Neuronal stem cell (in vitro differentiated cells): Measurements from ENCODE around the gene A2M.

Experiments
- DNase-seq: peaks from one replicate; pipeline ENCODE4 v3.0.0-alpha.2; 2013; ENCODE audit warnings: low spot score
- H2AFZ ChIP-seq: one replicate; pipeline ENCODE4 v1.6.1; 2013; ENCODE audit warnings: mild to moderate bottlenecking, low read length, inconsistent platforms
- H2AK5ac ChIP-seq: 2 replicates; pipeline ENCODE4 v1.6.1; 2013; ENCODE audit warnings: low read depth, mild to moderate bottlenecking, inconsistent platforms, low read length, moderate library complexity, mixed read lengths
- H2BK120ac ChIP-seq: 2 replicates; pipeline ENCODE4 v1.6.1; 2013; ENCODE audit warnings: low read depth, mild to moderate bottlenecking, inconsistent platforms, low read length, moderate library complexity, mixed read lengths
- H2BK12ac ChIP-seq: one replicate; pipeline ENCODE4 v1.6.1; 2013; ENCODE audit warnings: low read length, inconsistent platforms
- H2BK15ac ChIP-seq: 2 replicates; pipeline ENCODE4 v1.6.1; 2013; ENCODE audit warnings: mild to moderate bottlenecking, low read length, inconsistent platforms, mixed read lengths
- H2BK5ac ChIP-seq: one replicate; pipeline ENCODE4 v1.6.1; 2013; ENCODE audit warnings: inconsistent platforms, mild to moderate bottlenecking, low read length, moderate library complexity
- H3K14ac ChIP-seq: one replicate; pipeline ENCODE4 v1.6.1; 2013; ENCODE audit warnings: low read length, inconsistent platforms
- H3K18ac ChIP-seq: 2 replicates; pipeline ENCODE4 v1.6.1; 2013; ENCODE audit warnings: low read length, inconsistent platforms
- H3K23ac ChIP-seq: 2 replicates; pipeline ENCODE4 v1.6.1; 2013; ENCODE audit warnings: low read depth, mild to moderate bottlenecking, mixed read lengths, low read length, inconsistent platforms; ENCODE audit not compliant: poor library complexity
- H3K27ac ChIP-seq: replicated peaks from 3 replicates; pipeline ENCODE4 v1.5.1; 2013; ENCODE audit warnings: low read length, inconsistent platforms
- H3K27me3 ChIP-seq, 3 experiments: 2 replicates each; pipeline ENCODE4 v1.6.1; 2013; ENCODE audit warnings: low read length in 3 of 3, mild to moderate bottlenecking in 2 of 3, inconsistent platforms in 1 of 3, low read depth in 1 of 3, mixed read lengths in 1 of 3, moderate library complexity in 1 of 3; ENCODE audit not compliant: control insufficient read depth in 3 of 3, insufficient read depth in 3 of 3
- H3K36me3 ChIP-seq, 2 donors: replicated peaks in 1 of 2; 2 replicates each; pipeline ENCODE4 v1.6.1; 2013; ENCODE audit warnings: low read length in 2 of 2; ENCODE audit not compliant: control insufficient read depth in 2 of 2, insufficient read depth in 2 of 2
- H3K4ac ChIP-seq: 2 replicates; pipeline ENCODE4 v1.6.1; 2013; ENCODE audit warnings: inconsistent platforms, mild to moderate bottlenecking, low read length, moderate library complexity
- H3K4me1 ChIP-seq, 2 donors: 1 replicate in 1 of 2; 2 replicates in 1 of 2; pipeline ENCODE4 v1.6.1; 2013; ENCODE audit warnings: low read length in 2 of 2, low read depth in 1 of 2; ENCODE audit not compliant: control insufficient read depth in 2 of 2, insufficient read depth in 1 of 2
- H3K4me2 ChIP-seq: one replicate; pipeline ENCODE4 v1.6.1; 2013; ENCODE audit warnings: mild to moderate bottlenecking, low read length, inconsistent platforms; ENCODE audit not compliant: insufficient read depth, poor library complexity, severe bottlenecking
- H3K4me3 ChIP-seq, 2 donors: 2 replicates each; pipeline ENCODE4 v1.5.1; 2013; ENCODE audit warnings: low read length in 2 of 2, mild to moderate bottlenecking in 2 of 2, inconsistent platforms in 1 of 2, moderate library complexity in 1 of 2
- H3K79me1 ChIP-seq: one replicate; pipeline ENCODE4 v1.6.1; 2013; ENCODE audit warnings: low read depth, mild to moderate bottlenecking, inconsistent platforms, low read length, moderate library complexity
- H3K9ac ChIP-seq: one replicate; pipeline ENCODE4 v1.6.1; 2013; ENCODE audit warnings: mild to moderate bottlenecking, low read depth, low read length, inconsistent platforms; ENCODE audit not compliant: poor library complexity
- H3K9me3 ChIP-seq, 2 donors: replicated peaks in 1 of 2; 2 replicates each; pipeline versions ENCODE3 to v1.6.1; 2013; ENCODE audit warnings: low read length in 2 of 2, mild to moderate bottlenecking in 2 of 2, inconsistent platforms in 1 of 2, low read depth in 1 of 2, mixed read lengths in 1 of 2, moderate library complexity in 1 of 2; ENCODE audit not compliant: control insufficient read depth in 2 of 2, insufficient read depth in 1 of 2
- H4K8ac ChIP-seq: one replicate; pipeline ENCODE4 v1.6.1; 2013; ENCODE audit warnings: low read depth, mild to moderate bottlenecking, inconsistent platforms, low read length, moderate library complexity
- H4K91ac ChIP-seq: one replicate; pipeline ENCODE4 v1.6.1; 2013; ENCODE audit warnings: low read length, low read depth, mild to moderate bottlenecking, inconsistent platforms; ENCODE audit not compliant: poor library complexity
- WGBS, 2 donors: extraction: QIAGEN DNeasy Blood & Tissue Kit; methylation state at CpG; one replicate each; pipeline ENCODE4 v1.1.7; 2013; ENCODE audit warnings: missing lambda C conversion rate in 2 of 2, mixed read lengths in 1 of 2; ENCODE audit not compliant: insufficient read length in 2 of 2, insufficient replicate concordance in 1 of 2; ENCODE audit errors: extremely low coverage in 2 of 2; 5-methylcytosine and 5-hydroxymethylcytosine counted together

Gene A2M

DNA sequence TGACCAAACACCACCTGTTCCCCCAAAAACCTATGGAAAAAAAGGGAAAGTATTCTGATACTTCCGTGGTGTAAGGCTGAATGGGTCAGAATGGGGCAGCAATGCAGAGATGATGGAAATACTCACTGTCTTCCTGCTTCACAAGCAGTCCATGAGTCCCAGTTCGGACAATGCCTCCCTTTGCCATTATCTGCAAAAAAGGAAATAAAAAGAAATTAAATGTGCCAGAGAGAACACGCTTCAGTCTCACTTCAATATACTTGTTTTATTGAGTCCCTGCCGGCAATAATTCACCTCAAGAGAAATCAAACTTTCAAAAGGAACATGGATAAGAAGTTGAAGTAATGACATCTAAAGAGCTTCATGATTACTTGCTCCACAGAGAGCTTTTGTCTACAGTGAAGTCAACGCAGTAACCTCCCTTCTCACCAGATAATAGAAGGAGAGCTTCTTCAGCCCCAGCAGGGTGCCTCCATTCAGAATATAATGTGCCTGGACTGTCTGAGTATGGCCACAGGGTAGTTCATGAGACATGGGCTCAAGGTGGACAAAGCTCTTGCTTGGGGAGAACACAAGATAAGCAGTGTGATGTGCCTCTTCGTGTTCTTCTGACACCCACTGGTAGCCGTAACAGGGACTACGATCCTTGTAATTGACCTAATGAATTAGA is 14.6 kb downstream of the A2M start:
- DNase-seq: no peak
- no peak overlapping the region for H4K91ac ChIP-seq

DNA sequence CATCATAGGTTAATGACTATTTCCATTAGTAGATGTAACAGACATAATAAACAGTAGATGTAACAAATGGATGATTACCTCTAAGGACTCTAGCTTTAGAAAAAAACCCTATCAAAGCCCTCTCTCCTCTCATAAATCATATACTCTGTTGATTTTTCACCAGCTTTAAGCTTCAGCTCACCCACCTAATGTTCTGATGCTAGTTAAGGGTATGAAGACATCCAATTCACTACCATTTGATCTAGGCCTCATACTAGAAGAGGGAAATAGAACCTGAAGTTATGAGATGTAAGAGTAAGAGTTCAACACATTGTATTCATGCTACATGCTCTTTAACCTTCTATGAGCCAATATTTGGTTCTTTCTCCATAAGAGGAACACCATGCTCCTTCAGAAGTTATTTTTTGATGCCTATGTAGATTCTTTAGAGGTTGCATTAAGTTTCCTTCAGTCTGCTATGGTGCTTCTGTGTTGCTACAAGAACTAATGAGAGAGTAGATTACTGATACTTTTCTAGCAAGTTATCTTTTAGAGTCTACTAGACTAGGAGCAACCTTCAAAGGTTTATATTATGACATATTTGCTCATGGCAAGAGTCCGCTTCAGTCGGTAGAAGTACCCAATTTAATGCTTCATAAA is 16.0 kb downstream of the A2M start:
- Histone ChIP-seq H3K27ac (no peak overlapping the region), H3K79me1 (no peaks in the 10 kb centered on the region), H2AFZ (no peak overlapping the region), H3K9ac (no peak overlapping the region), H3K27me3 (no peaks in the 10 kb centered on the region), H3K4me1 (no peaks in the 10 kb centered on the region), H3K23ac (no peak overlapping the region), H3K36me3 (peaks cover 0 to 99% of the 10 kb centered on the region in 2 donors), H2BK5ac (no peak overlapping the region), H2BK120ac (no peak overlapping the region), H3K14ac (no peak overlapping the region), H4K91ac (no peak overlapping the region), H2AK5ac (no peak overlapping the region), H3K4me3 (no peak overlapping the region), H3K18ac (no peak overlapping the region), H2BK15ac (no peak overlapping the region), H3K4me2 (no peak overlapping the region), H3K4ac (no peak overlapping the region), H3K9me3 (no peaks in the 10 kb centered on the region), H4K8ac (no peak overlapping the region), H2BK12ac (no peak overlapping the region)
- DNase-seq: no peak
- WGBS, 2 donors: no CpG with 5 or more reads among the region's 2 CpGs

More for the DNA sequence above, 14.6 kb downstream of the A2M start:
- Histone ChIP-seq H3K18ac (no peak overlapping the region), H2BK5ac (no peak overlapping the region), H3K9ac (no peak overlapping the region), H3K27ac (no peak overlapping the region), H3K4me1 (no peaks in the 10 kb centered on the region), H3K79me1 (no peaks in the 10 kb centered on the region), H2AK5ac (no peak overlapping the region), H3K4me3 (no peak overlapping the region), H3K23ac (no peak overlapping the region), H3K4me2 (no peak overlapping the region), H2AFZ (no peak overlapping the region), H3K4ac (no peak overlapping the region), H3K9me3 (no peaks in the 10 kb centered on the region), H3K27me3 (no peaks in the 10 kb centered on the region), H2BK120ac (no peak overlapping the region), H2BK12ac (no peak overlapping the region), H2BK15ac (no peak overlapping the region), H3K36me3 (peaks cover 0 to 100% of the 10 kb centered on the region in 2 donors), H3K14ac (no peak overlapping the region), H4K8ac (no peak overlapping the region)
- WGBS, 2 donors: no CpG with 5 or more reads among the region's 8 CpGs

DNA sequence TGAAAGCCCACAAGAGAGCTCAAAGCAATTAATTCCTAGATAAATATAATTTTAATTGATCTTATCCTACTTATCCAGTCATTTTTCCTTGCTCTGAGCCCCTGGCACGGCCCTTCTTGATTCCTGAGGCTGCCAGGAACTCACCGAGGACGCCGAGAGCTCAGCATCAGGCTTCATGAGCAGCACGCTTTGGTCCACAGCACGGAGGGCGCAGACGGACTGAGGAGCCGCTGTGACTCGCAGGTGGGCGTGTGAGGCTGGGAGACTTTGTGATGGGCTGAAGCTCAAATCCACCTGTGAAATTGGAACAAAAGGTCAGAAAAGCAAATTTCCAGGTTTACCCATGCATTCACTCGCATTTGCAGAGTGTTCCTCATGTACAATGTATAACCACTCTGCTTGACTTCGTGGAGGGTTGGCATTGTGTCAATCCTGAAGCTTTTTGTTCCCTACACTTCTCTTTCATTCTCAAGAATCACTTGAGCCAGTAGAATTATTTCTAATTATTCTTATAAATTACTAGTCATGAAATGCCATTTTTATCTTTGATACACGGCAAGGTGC is 17.2 kb downstream of the A2M start:
- no peak overlapping the region for H2BK5ac ChIP-seq
- H3K18ac ChIP-seq: no peak overlapping the region
- H3K27ac ChIP-seq: no peak overlapping the region
- H3K4ac ChIP-seq: no peak overlapping the region
- H4K91ac ChIP-seq: no peak overlapping the region
- no peaks in the 10 kb centered on the region for H3K9me3 ChIP-seq
- no peak overlapping the region for H3K23ac ChIP-seq
- H2AK5ac ChIP-seq: peak overlapping the region; percentile 3
- no peak overlapping the region for H4K8ac ChIP-seq
- no peak overlapping the region for H2BK120ac ChIP-seq
- DNase-seq: no peak
- no peak overlapping the region for H3K4me3 ChIP-seq
- H2BK12ac ChIP-seq: no peak overlapping the region
- no peak overlapping the region for H3K14ac ChIP-seq
- no CpG with 5 or more reads among the region's 14 CpGs for WGBS, 2 donors
- no peaks in the 10 kb centered on the region for H3K4me1 ChIP-seq
- no peaks in the 10 kb centered on the region for H3K27me3 ChIP-seq
- peaks cover 0 to 99% of the 10 kb centered on the region in 2 donors for H3K36me3 ChIP-seq
- H3K79me1 ChIP-seq: no peaks in the 10 kb centered on the region
- no peak overlapping the region for H3K4me2 ChIP-seq
- H3K9ac ChIP-seq: no peak overlapping the region
- H2BK15ac ChIP-seq: no peak overlapping the region
- H2AFZ ChIP-seq: no peak overlapping the region

DNA sequence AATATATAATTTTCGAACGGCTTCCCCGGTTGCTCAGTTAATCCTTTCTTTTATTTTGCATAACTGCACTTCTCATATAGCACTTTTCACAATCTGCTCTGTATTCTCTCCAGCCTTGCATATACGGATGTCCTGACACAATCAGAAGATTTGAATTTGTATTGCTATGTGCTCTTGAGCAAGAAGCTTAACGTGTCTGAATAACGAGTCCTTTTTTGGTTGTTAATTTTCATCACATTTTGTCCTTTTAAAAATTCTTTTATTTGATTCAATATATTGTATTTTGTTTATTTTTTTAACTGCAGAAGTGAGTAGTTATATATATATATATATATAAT is 17.6 kb downstream of the A2M start:
- Histone ChIP-seq H2BK120ac (no peak overlapping the region), H3K27ac (no peak overlapping the region), H3K9ac (no peak overlapping the region), H3K4ac (no peak overlapping the region), H4K8ac (no peak overlapping the region), H3K27me3 (no peaks in the 10 kb centered on the region), H2BK12ac (no peak overlapping the region), H3K18ac (no peak overlapping the region), H4K91ac (no peak overlapping the region), H3K36me3 (peaks cover 0 to 99% of the 10 kb centered on the region in 2 donors), H2AK5ac (no peak overlapping the region), H3K23ac (no peak overlapping the region), H3K9me3 (no peaks in the 10 kb centered on the region), H3K4me3 (no peak overlapping the region), H3K79me1 (no peaks in the 10 kb centered on the region), H3K4me2 (no peak overlapping the region), H2AFZ (no peak overlapping the region), H3K4me1 (no peaks in the 10 kb centered on the region), H2BK15ac (no peak overlapping the region), H3K14ac (no peak overlapping the region), H2BK5ac (no peak overlapping the region)
- no peak for DNase-seq
- WGBS, 2 donors: no CpG with 5 or more reads among the region's 6 CpGs
